GM12874 (cell line): Measurements from ENCODE around the gene MAN1C1.

Experiments
- TF ChIP-seq, protein P1 (sequence below): IDR thresholded peaks from 2 replicates; pipeline ENCODE4 v1.5.1; 2011; ENCODE audit warnings: low read depth, mild to moderate bottlenecking, control low read depth, low read length, moderate library complexity; ENCODE audit not compliant: insufficient read depth

Gene MAN1C1

GRCh38 chr1:25713961-25714360, 97.4 kb downstream of the MAN1C1 start:
- TF ChIP-seq, protein P1, sequence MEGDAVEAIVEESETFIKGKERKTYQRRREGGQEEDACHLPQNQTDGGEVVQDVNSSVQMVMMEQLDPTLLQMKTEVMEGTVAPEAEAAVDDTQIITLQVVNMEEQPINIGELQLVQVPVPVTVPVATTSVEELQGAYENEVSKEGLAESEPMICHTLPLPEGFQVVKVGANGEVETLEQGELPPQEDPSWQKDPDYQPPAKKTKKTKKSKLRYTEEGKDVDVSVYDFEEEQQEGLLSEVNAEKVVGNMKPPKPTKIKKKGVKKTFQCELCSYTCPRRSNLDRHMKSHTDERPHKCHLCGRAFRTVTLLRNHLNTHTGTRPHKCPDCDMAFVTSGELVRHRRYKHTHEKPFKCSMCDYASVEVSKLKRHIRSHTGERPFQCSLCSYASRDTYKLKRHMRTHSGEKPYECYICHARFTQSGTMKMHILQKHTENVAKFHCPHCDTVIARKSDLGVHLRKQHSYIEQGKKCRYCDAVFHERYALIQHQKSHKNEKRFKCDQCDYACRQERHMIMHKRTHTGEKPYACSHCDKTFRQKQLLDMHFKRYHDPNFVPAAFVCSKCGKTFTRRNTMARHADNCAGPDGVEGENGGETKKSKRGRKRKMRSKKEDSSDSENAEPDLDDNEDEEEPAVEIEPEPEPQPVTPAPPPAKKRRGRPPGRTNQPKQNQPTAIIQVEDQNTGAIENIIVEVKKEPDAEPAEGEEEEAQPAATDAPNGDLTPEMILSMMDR, result no peak

DNA sequence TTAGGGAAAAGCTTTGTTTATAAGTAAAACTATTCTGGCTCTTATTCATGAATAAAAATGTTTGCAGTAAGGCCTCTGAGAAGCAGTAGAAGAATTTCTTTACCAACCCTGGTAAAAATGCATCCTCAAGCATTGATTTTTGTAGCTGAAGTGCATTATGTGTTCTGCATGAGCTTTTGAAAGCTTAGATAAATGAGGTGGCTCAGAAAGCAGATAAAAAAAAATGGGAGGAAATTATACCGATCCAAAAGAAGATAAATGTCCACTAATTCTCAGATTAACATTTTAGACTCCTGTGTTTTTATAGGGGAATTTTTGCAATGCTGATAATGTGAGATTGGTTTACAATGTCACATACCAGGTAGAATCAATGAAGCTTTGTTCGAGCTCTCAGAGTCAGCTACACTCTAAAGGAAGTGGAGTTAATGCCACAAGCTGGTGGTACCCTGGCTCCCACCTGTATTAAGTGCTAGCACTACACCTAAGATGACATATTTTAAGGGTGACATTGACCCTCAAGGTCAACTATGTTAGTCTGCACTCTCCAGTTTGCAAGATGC, 97.9 kb downstream of the MAN1C1 start:
- TF ChIP-seq, protein P1, result no peak

DNA sequence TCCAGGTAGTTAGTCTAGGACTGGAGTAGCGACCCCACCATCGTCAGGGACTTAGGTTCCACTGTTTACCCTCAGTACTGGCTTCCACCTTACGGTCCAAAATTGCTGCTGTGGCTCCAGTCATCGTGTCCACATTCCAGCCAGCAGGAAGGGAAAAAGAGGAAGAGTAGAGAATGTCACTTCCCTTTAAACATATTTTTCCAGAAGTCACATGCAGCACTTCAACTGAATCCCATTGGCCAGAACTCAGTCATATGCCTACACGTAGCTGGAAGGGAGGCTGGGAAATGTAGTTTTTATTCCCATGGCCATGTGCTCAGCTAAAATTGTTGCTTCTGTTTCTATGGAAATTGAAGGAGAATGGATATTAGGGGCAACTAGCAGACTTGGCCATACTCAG, 99.3 kb downstream of the MAN1C1 start:
- TF ChIP-seq, protein P1, result no peak

DNA sequence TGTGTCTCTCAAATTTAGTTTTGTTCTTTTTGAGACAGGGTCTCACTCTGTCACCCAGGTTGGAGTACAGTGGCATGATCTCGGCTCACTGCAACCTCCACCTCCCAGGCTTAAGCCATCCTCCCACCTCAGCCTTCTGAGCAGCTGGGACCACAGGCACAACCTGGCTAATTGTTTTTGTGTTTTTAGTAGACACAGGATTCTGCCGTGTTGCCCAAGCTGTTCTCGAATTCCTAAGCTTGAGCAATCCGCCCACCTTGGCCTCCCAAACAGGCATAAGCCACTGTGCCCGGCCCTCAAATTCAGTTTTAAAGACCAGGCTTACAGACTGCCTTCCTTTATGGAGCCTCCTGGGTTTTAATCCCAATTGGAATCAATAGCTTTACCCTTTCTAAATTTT, 99.7 kb downstream of the MAN1C1 start:
- TF ChIP-seq, protein P1, result no peak

DNA sequence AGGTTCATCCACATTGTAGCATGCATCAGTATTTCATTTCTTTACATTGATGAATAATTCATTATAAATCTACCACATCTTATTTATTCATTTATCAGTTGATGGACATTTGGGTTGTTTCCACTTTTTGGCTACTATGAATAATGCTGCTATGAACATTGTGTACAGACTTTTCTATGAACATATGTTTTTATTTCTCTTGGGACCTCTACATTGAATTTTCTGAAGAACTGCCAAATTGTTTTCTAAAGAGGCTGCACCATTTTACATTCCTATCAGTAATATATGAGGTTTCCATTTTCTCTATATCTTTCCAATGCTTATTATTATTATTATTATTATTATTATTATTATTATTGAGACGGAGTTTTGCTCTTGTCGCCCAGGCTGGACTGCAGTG, 102.1 kb downstream of the MAN1C1 start:
- TF ChIP-seq, protein P1, result no peak

DNA sequence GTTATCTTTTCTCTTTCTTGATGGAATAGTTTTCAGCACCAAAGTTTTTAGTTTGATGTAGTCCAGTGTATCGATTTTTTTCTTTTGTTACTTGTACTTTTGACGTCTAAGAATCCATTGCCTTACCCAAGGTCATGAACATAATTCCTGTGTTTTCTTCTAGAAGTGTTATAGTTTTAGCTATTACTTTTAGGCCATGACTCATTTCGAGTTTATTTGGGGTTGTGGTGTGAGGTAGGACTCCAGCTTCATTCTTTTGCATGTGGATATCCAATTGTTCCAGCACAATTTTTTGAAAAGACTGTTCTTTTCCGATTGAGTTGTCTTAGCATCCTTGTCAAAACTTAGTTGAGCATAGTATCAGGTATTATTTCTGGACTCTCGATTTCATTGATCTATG, 104.0 kb downstream of the MAN1C1 start:
- TF ChIP-seq, protein P1, result no peak

DNA sequence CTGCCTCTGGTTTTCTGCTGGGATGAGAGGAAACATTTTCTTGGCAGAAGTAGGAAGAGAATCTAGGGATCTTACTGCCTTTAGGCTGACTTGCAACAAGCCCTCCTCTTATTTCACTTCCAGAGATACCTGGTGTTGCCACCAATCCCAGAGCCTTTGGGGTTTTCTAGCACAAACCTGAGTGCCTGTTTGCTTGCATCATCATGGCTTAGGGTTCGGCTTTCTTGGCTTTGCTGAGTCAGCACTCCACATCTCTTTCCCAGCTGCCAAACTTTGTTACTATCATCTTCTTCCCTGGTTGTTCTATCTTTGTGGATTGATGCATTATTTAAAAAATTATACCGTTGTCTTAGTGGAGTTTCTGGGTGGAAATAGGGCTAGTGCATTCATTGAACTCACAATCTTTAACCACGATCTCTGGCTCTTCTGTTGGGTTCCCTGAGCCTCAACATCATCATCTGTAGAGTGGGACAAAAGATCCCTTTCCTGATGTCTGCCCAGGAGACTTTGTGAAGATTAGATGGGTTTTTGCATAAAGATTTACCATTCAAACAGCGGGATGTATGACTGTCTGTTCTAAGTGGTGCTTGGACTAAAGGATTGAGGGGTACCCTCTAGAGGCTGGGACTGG, 106.8 kb downstream of the MAN1C1 start:
- TF ChIP-seq, protein P1, result no peak
